ENCODE results near the gene PODXL.

PODXL gene

GRCh38 chr7:131511774-131512535 lies 44.5 kb downstream of the PODXL start:
- no peak for TF ChIP-seq CTCF (IDR thresholded peaks at IDR 0.05; ENCODE audit: low read depth, low read length)
- Histone ChIP-seq H3K4me3 (ENCODE audit: low read depth, low read length) (no peak overlapping the region), H3K27ac (no peak overlapping the region), H3K27me3 (ENCODE audit: insufficient read depth, low read depth, severe bottlenecking) (no peaks in the 10 kb centered on the region), H3K9me3 (ENCODE audit: severe bottlenecking) (no peaks in the 10 kb centered on the region), H3K36me3 (peaks cover 32% of the 10 kb centered on the region)
- no peak for DNase-seq

GRCh38 chr7:131511071-131511470 lies 45.4 kb downstream of the PODXL start:
- DNase-seq = no peak
- Histone ChIP-seq H3K27ac (no peak overlapping the region), H3K27me3 (ENCODE audit: insufficient read depth, low read depth, severe bottlenecking) (no peaks in the 10 kb centered on the region), H3K36me3 (peaks cover 41% of the 10 kb centered on the region), H3K4me3 (ENCODE audit: low read depth, low read length) (no peak overlapping the region), H3K9me3 (ENCODE audit: severe bottlenecking) (no peaks in the 10 kb centered on the region)
- TF ChIP-seq CTCF (IDR thresholded peaks at IDR 0.05; ENCODE audit: low read depth, low read length) = no peak

- peaks cover 54% of the 10 kb centered on the region for H3K36me3 ChIP-seq
- no peak for DNase-seq
- TF ChIP-seq CTCF (IDR thresholded peaks at IDR 0.05; ENCODE audit: low read depth, low read length) = no peak
- H3K27me3 ChIP-seq (ENCODE audit: insufficient read depth, low read depth, severe bottlenecking) = no peaks in the 10 kb centered on the region
- no peak overlapping the region for H3K4me3 ChIP-seq (ENCODE audit: low read depth, low read length)
- H3K27ac ChIP-seq = no peak overlapping the region
- H3K9me3 ChIP-seq (ENCODE audit: severe bottlenecking) = no peaks in the 10 kb centered on the region
Observed at GRCh38 chr7:131509781-131510180, 46.6 kb downstream of the PODXL start.

DNA sequence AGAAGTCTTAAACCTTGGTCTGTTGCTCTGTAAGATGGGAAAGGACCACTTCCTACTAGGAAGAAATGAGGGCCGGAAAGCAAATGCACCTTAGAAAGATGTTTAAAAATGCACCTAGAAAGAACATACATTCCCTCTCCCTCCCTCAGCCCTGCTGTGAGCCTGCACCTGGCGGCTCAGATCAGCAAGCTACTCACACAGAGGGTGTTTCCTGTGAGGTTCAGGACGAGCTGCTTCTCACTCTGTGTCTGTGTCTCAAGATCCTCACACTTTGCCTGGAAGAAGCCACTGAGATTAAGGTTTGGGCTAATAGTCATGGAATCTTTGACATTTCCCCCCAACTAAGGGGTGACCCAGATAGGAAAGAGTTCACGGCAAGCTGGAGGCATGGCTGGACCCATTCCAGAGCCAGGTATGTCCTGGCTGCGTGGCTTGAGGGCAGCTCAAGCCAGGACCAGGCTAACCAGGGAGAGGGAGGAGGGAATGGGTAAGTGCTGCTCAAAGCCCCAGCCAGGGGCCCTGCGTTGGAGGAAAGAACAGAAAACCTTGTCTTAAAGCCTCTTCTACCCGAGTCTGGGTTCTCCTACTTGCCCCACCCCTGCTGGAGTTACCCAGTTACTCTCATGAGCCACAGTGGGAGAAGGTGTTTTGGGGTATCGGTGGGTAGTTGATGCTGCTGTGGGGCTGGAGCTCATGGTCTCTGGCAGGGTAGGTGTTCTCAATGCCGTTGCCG lies 47.5 kb downstream of the PODXL start:
- DNase-seq = no peak
- H3K36me3 ChIP-seq = peaks cover 63% of the 10 kb centered on the region

DNA sequence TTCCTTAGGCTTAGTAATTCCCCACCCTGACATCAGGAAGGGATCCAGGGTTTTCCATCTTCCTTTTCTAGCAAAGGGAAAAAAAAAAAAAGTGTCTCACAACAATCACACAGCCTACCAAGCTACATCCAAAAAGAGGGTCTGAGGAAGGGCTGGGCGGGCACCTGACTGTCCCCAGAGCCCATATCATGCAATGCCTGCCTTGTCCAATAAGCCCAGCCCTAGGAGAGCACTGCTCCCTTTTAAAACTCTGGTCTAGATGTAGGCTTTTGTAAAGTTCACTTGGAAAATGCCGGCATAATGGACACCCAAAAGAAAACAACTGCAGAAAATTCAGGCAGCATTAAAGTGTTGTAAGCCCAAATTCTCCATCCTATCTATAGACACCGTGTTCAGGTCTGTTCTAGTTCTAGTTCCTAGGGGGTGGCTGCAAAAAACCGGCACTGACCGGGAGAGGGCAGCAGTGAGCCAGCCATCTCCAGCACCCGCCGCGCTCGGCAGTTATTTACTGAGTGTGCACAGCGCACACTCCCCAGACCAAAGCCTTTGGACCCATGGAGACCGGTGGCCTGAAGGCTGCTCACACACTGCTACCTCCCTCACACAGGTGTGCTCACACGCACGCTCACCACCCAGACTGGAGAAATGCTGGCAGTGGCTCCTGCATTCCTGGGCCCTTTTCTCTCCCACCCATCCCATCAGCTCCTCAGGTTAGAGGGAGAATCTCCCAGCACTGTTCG lies 48.7 kb downstream of the PODXL start:
- Histone ChIP-seq H3K9me3 (ENCODE audit: severe bottlenecking) (no peaks in the 10 kb centered on the region), H3K27ac (no peak overlapping the region), H3K27me3 (ENCODE audit: insufficient read depth, low read depth, severe bottlenecking) (no peaks in the 10 kb centered on the region), H3K36me3 (peaks cover 71% of the 10 kb centered on the region), H3K4me3 (ENCODE audit: low read depth, low read length) (no peak overlapping the region)
- peak; percentile 90 for TF ChIP-seq CTCF (IDR thresholded peaks at IDR 0.05; ENCODE audit: low read depth, low read length)
- peak; percentile 81 for DNase-seq

More for the DNA sequence above, 47.5 kb downstream of the PODXL start:
- TF ChIP-seq CTCF (IDR thresholded peaks at IDR 0.05; ENCODE audit: low read depth, low read length) = no peak
- H3K4me3 ChIP-seq (ENCODE audit: low read depth, low read length) = no peak overlapping the region
- H3K27me3 ChIP-seq (ENCODE audit: insufficient read depth, low read depth, severe bottlenecking) = no peaks in the 10 kb centered on the region
- H3K27ac ChIP-seq = no peak overlapping the region
- H3K9me3 ChIP-seq (ENCODE audit: severe bottlenecking) = no peaks in the 10 kb centered on the region

Measured in WERI-Rb-1 (cell line).